Measurements from ENCODE around the gene CLEC7A.

The CLEC7A gene

DNA sequence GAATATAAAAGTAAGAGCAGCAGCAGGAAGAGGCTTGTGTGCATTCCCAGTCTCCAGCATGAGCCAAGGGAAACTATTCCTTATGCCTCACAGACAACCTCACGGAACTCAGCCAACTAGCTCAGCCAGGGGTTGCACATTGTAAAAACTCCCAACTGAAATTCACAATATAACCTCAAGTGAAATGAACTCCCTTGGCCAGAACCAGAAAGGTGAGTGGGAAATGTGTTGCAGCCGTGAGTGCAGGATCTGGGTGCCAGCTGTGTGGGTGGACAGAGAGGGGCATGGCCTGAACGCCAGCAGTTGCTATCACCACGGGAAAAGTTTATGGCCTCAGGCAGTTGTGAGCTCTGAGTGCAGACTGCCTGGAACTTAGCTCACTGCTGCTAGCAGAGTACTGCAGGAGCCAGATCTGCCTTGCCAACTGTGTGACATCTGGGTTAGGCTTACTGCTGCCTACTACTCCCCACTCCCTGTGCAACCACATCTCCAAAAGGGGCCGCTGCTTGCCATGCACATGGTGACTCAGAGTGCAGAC is 28.9 kb downstream of the CLEC7A start:
- in situ Hi-C loops (cut with HindIII; ENCODE audit: low pct_ligation_motif_present, low sequenced_read_pairs): no loop called here
- DNase-seq: no peak
- Histone ChIP-seq H3K27me3 (replicated peaks) (no peaks in the 10 kb centered on the region), H3K36me3 (replicated peaks) (no peaks in the 10 kb centered on the region), H3K4me3 (ENCODE audit: low read depth, low read length) (no peak overlapping the region), H3K27ac (no peak overlapping the region)
- TF ChIP-seq, protein P1, sequence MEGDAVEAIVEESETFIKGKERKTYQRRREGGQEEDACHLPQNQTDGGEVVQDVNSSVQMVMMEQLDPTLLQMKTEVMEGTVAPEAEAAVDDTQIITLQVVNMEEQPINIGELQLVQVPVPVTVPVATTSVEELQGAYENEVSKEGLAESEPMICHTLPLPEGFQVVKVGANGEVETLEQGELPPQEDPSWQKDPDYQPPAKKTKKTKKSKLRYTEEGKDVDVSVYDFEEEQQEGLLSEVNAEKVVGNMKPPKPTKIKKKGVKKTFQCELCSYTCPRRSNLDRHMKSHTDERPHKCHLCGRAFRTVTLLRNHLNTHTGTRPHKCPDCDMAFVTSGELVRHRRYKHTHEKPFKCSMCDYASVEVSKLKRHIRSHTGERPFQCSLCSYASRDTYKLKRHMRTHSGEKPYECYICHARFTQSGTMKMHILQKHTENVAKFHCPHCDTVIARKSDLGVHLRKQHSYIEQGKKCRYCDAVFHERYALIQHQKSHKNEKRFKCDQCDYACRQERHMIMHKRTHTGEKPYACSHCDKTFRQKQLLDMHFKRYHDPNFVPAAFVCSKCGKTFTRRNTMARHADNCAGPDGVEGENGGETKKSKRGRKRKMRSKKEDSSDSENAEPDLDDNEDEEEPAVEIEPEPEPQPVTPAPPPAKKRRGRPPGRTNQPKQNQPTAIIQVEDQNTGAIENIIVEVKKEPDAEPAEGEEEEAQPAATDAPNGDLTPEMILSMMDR (IDR thresholded peaks at IDR 0.05; ENCODE audit: low read depth, low read length, missing control alignments): no peak

DNA sequence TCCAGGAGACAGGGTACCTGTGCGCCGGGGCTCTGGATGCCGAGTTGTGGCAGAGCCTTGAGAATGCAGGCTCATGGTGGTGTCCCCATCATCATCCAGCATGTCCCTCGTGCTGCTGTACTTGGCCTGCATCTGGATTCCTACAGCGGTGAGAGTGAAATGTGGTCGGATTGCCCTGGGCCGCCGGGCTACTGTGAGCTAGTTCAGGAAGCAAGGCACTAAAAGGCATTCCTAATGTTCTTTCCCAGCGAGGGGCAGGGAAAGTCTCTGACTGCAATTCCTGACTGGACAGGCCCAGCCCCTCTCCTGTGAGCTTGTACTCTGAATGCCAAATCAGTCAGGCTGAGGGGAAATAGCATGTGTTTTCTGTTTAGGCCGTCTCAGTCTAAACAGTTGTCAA is 31.2 kb downstream of the CLEC7A start, which contains the start of gene CLEC1A:
CLEC1A (minus strand) TSS at position 195 of the 400 bp plus-strand sequence; CDS start at position 132, 63 bp downstream.
- Histone ChIP-seq H3K27me3 (replicated peaks) (no peaks in the 10 kb centered on the region), H3K4me3 (ENCODE audit: low read depth, low read length) (no peak within 1 kb of the TSS), H3K27ac (no peak within 1 kb of the TSS), H3K36me3 (replicated peaks) (no peaks in the 10 kb centered on the region)
- TF ChIP-seq, protein P1 (IDR thresholded peaks at IDR 0.05; ENCODE audit: low read depth, low read length, missing control alignments): no peak
- in situ Hi-C loops (cut with HindIII; ENCODE audit: low pct_ligation_motif_present, low sequenced_read_pairs): no loop called here
- DNase-seq: no peak

DNA sequence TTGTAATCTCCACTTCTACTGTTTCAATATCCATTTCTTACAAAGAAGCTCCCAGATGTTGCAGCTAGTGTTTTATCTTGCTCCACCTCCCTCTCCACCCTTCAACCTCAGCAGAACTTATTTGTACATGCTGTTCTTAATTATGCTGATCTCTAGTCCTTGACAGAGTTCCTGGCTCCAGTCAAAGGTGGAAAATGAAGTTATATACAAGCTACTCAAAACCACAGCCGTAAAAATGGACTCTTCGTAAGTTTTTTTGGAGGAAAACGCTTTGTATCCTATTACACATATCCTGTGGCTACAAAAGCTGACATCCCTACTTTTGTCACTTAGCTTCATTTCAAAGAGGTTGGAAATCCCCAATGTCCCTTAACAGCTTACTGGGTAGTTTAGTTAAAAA is 32.5 kb downstream of the CLEC7A start:
- no peak overlapping the region for H3K4me3 ChIP-seq (ENCODE audit: low read depth, low read length)
- TF ChIP-seq, protein P1 (IDR thresholded peaks at IDR 0.05; ENCODE audit: low read depth, low read length, missing control alignments): no peak
- H3K27ac ChIP-seq: no peak overlapping the region
- no peak for DNase-seq
- H3K27me3 ChIP-seq (replicated peaks): no peaks in the 10 kb centered on the region
- no peaks in the 10 kb centered on the region for H3K36me3 ChIP-seq (replicated peaks)
- in situ Hi-C loops (cut with HindIII; ENCODE audit: low pct_ligation_motif_present, low sequenced_read_pairs): no loop called here

DNA sequence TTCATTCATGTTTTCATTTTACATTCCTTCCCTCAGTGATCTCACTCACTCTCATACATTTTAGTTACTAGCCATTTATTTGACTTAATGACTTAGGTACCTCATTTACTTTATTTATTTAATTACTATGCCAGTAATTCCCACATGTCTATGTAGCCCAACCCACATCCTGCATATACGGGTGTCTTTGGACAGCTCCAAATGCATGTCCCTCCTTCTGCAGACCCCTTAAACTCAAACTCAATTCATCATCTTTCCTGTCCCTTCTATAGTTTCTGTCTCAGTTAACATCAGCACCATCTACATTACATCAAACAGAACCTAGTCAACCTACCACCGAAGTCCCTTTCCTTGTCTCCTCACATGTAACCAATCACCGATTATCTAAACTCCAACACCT is 34.0 kb downstream of the CLEC7A start:
- Histone ChIP-seq H3K36me3 (replicated peaks) (no peaks in the 10 kb centered on the region), H3K27me3 (replicated peaks) (no peaks in the 10 kb centered on the region), H3K27ac (no peak overlapping the region), H3K4me3 (ENCODE audit: low read depth, low read length) (no peak overlapping the region)
- TF ChIP-seq, protein P1 (IDR thresholded peaks at IDR 0.05; ENCODE audit: low read depth, low read length, missing control alignments): no peak
- DNase-seq: no peak
- in situ Hi-C loops (cut with HindIII; ENCODE audit: low pct_ligation_motif_present, low sequenced_read_pairs): no loop called here

DNA sequence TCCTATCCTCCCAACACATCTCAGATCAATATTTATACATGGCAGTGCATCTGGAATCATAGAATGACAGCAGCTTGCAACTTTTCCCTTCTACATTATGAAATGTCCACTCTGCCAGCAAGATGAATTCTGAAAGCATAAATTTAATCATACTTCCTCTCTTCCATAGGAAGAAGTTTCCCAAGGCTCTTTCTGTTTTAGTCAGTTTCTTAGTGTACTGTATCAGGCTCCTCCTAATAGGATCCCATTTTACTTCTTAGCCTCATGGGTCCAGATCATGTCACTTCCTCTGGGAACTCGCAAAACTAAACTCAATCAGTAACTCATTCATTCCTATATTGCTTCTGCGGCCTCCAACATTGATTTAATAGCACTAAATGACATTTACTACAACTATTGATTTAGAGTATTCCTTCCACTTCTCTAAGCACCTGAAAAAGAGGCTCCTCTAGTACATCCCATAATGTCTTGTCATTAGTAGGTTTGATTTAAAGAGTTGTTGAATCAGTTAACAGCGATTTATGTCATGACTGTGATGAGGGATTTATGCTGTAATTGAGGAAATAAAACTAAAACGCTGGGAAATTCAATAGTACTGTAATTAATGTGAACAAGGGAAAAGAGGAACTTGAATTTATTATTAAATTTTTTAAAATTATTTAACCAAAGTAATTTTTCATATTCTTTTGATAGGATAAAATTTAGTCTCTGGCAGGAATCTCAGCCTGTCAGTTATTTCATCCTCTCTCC is 35.2 kb downstream of the CLEC7A start:
- H3K4me3 ChIP-seq (ENCODE audit: low read depth, low read length): no peak overlapping the region
- H3K27me3 ChIP-seq (replicated peaks): no peaks in the 10 kb centered on the region
- in situ Hi-C loops (cut with HindIII; ENCODE audit: low pct_ligation_motif_present, low sequenced_read_pairs): no loop called here
- H3K36me3 ChIP-seq (replicated peaks): no peaks in the 10 kb centered on the region
- no peak overlapping the region for H3K27ac ChIP-seq
- TF ChIP-seq, protein P1 (IDR thresholded peaks at IDR 0.05; ENCODE audit: low read depth, low read length, missing control alignments): no peak
- DNase-seq: no peak

All from brain microvascular endothelial cell (primary cell).